ENCODE results near the gene IGDCC3.

The IGDCC3 gene

GRCh38 chr15:65318870-65319356 lies 58.9 kb downstream of the IGDCC3 start:
- peaks cover 2% of the 10 kb centered on the region for H3K79me1 ChIP-seq (ENCODE audit: low read length)
- no peak overlapping the region for H3K14ac ChIP-seq (ENCODE audit: low read length)
- H3K4me1 ChIP-seq (ENCODE audit: control insufficient read depth in 1 of 2, insufficient read depth in 2 of 2, low read length in 2 of 2) = peaks cover 0 to 3% of the 10 kb centered on the region in 2 experiments
- no peak overlapping the region for H3K4me3 ChIP-seq (ENCODE audit: low read depth, low read length)
- no peaks in the 10 kb centered on the region for H3K9me3 ChIP-seq (ENCODE audit: insufficient read depth, low read depth, low read length)
- H3K36me3 ChIP-seq (ENCODE audit: control insufficient read depth in 1 of 2, insufficient read depth in 2 of 2, low read length in 2 of 2) = no peaks in the 10 kb centered on the region
- H3K23ac ChIP-seq (ENCODE audit: low read length) = no peak overlapping the region
- no peak overlapping the region for H2BK5ac ChIP-seq (ENCODE audit: low read depth, low read length, poor library complexity)
- H2BK12ac ChIP-seq (ENCODE audit: low read length) = no peak overlapping the region
- no peak overlapping the region for H4K12ac ChIP-seq (ENCODE audit: low read depth, low read length)
- H3K18ac ChIP-seq (ENCODE audit: low read length) = no peak overlapping the region
- DNase-seq = peak; percentile 78 to 93
- H3K27ac ChIP-seq (ENCODE audit: low read depth, low read length) = no peak overlapping the region
- H3K4ac ChIP-seq (ENCODE audit: low read depth, low read length) = no peak overlapping the region
- no peak overlapping the region for H2AK5ac ChIP-seq (ENCODE audit: low read length)
- WGBS (ENCODE audit: extremely low coverage, insufficient coverage, insufficient read length) = no CpG with 5 or more reads among the region's 5 CpGs
- H3K79me2 ChIP-seq (ENCODE audit: control insufficient read depth, insufficient read depth, low read length, poor library complexity) = no peaks in the 10 kb centered on the region
- no peak overlapping the region for H4K8ac ChIP-seq (ENCODE audit: low read depth, low read length)
- no peak overlapping the region for H3K4me2 ChIP-seq (ENCODE audit: low read length)
- no peak overlapping the region for H2BK120ac ChIP-seq (ENCODE audit: insufficient read depth, low read length, poor library complexity)
- H3K27me3 ChIP-seq (ENCODE audit: insufficient read depth, low read length) = no peaks in the 10 kb centered on the region
- H2AFZ ChIP-seq (ENCODE audit: insufficient read depth, low read length, poor library complexity) = no peak overlapping the region
- no peak overlapping the region for H3K9ac ChIP-seq (ENCODE audit: low read length)
- no peak overlapping the region for H4K91ac ChIP-seq (ENCODE audit: low read depth, low read length)

GRCh38 chr15:65312400-65312916 lies 65.3 kb downstream of the IGDCC3 start:
- no peak overlapping the region for H3K27ac ChIP-seq (ENCODE audit: low read depth, low read length)
- H3K23ac ChIP-seq (ENCODE audit: low read length) = no peak overlapping the region
- H3K14ac ChIP-seq (ENCODE audit: low read length) = no peak overlapping the region
- no peaks in the 10 kb centered on the region for H3K4me1 ChIP-seq (ENCODE audit: control insufficient read depth in 1 of 2, insufficient read depth in 2 of 2, low read length in 2 of 2)
- peaks cover 2% of the 10 kb centered on the region for H3K9me3 ChIP-seq (ENCODE audit: insufficient read depth, low read depth, low read length)
- H2BK120ac ChIP-seq (ENCODE audit: insufficient read depth, low read length, poor library complexity) = no peak overlapping the region
- no peak overlapping the region for H4K91ac ChIP-seq (ENCODE audit: low read depth, low read length)
- no peaks in the 10 kb centered on the region for H3K36me3 ChIP-seq (ENCODE audit: control insufficient read depth in 1 of 2, insufficient read depth in 2 of 2, low read length in 2 of 2)
- no peak overlapping the region for H3K4me2 ChIP-seq (ENCODE audit: low read length)
- no peak overlapping the region for H3K9ac ChIP-seq (ENCODE audit: low read length)
- no peaks in the 10 kb centered on the region for H3K79me1 ChIP-seq (ENCODE audit: low read length)
- no peak overlapping the region for H2AK5ac ChIP-seq (ENCODE audit: low read length)
- no peak overlapping the region for H3K18ac ChIP-seq (ENCODE audit: low read length)
- H3K27me3 ChIP-seq (ENCODE audit: insufficient read depth, low read length) = no peaks in the 10 kb centered on the region
- H3K4me3 ChIP-seq (ENCODE audit: low read depth, low read length) = no peak overlapping the region
- H4K12ac ChIP-seq (ENCODE audit: low read depth, low read length) = no peak overlapping the region
- no peak overlapping the region for H2BK5ac ChIP-seq (ENCODE audit: low read depth, low read length, poor library complexity)
- H4K8ac ChIP-seq (ENCODE audit: low read depth, low read length) = no peak overlapping the region
- H3K79me2 ChIP-seq (ENCODE audit: control insufficient read depth, insufficient read depth, low read length, poor library complexity) = no peaks in the 10 kb centered on the region
- H2AFZ ChIP-seq (ENCODE audit: insufficient read depth, low read length, poor library complexity) = no peak overlapping the region
- H2BK12ac ChIP-seq (ENCODE audit: low read length) = no peak overlapping the region
- no peak overlapping the region for H3K4ac ChIP-seq (ENCODE audit: low read depth, low read length)
- no CpG with 5 or more reads among the region's 11 CpGs for WGBS (ENCODE audit: extremely low coverage, insufficient coverage, insufficient read length)
- no peak for DNase-seq

- Histone ChIP-seq H3K36me3 (ENCODE audit: control insufficient read depth in 1 of 2, insufficient read depth in 2 of 2, low read length in 2 of 2) (no peaks in the 10 kb centered on the region), H4K8ac (ENCODE audit: low read depth, low read length) (no peak overlapping the region), H3K9ac (ENCODE audit: low read length) (no peak overlapping the region), H3K23ac (ENCODE audit: low read length) (no peak overlapping the region), H2BK12ac (ENCODE audit: low read length) (no peak overlapping the region), H3K14ac (ENCODE audit: low read length) (no peak overlapping the region), H3K4ac (ENCODE audit: low read depth, low read length) (no peak overlapping the region), H3K4me3 (ENCODE audit: low read depth, low read length) (no peak overlapping the region), H3K18ac (ENCODE audit: low read length) (no peak overlapping the region), H4K91ac (ENCODE audit: low read depth, low read length) (no peak overlapping the region), H3K79me1 (ENCODE audit: low read length) (no peaks in the 10 kb centered on the region), H3K27me3 (ENCODE audit: insufficient read depth, low read length) (no peaks in the 10 kb centered on the region), H3K27ac (ENCODE audit: low read depth, low read length) (no peak overlapping the region), H2AFZ (ENCODE audit: insufficient read depth, low read length, poor library complexity) (no peak overlapping the region), H3K9me3 (ENCODE audit: insufficient read depth, low read depth, low read length) (peaks cover 2% of the 10 kb centered on the region), H3K4me2 (ENCODE audit: low read length) (no peak overlapping the region), H4K12ac (ENCODE audit: low read depth, low read length) (no peak overlapping the region), H3K4me1 (ENCODE audit: control insufficient read depth in 1 of 2, insufficient read depth in 2 of 2, low read length in 2 of 2) (no peaks in the 10 kb centered on the region), H2BK5ac (ENCODE audit: low read depth, low read length, poor library complexity) (no peak overlapping the region), H2BK120ac (ENCODE audit: insufficient read depth, low read length, poor library complexity) (no peak overlapping the region), H3K79me2 (ENCODE audit: control insufficient read depth, insufficient read depth, low read length, poor library complexity) (no peaks in the 10 kb centered on the region), H2AK5ac (ENCODE audit: low read length) (no peak overlapping the region)
- WGBS (ENCODE audit: extremely low coverage, insufficient coverage, insufficient read length) = no CpG with 5 or more reads among the region's 3 CpGs
- DNase-seq = no peak
These were observed 66.0 kb downstream of the IGDCC3 start for GRCh38 chr15:65311760-65312159.

GRCh38 chr15:65310431-65311137 lies 67.2 kb downstream of the IGDCC3 start:
- Histone ChIP-seq H4K8ac (ENCODE audit: low read depth, low read length) (no peak overlapping the region), H3K9me3 (ENCODE audit: insufficient read depth, low read depth, low read length) (peaks cover 2% of the 10 kb centered on the region), H4K91ac (ENCODE audit: low read depth, low read length) (no peak overlapping the region), H3K27me3 (ENCODE audit: insufficient read depth, low read length) (no peaks in the 10 kb centered on the region), H2AFZ (ENCODE audit: insufficient read depth, low read length, poor library complexity) (no peak overlapping the region), H3K79me2 (ENCODE audit: control insufficient read depth, insufficient read depth, low read length, poor library complexity) (no peaks in the 10 kb centered on the region), H3K14ac (ENCODE audit: low read length) (no peak overlapping the region), H3K9ac (ENCODE audit: low read length) (no peak overlapping the region), H2BK12ac (ENCODE audit: low read length) (no peak overlapping the region), H3K4me1 (ENCODE audit: control insufficient read depth in 1 of 2, insufficient read depth in 2 of 2, low read length in 2 of 2) (no peaks in the 10 kb centered on the region), H2AK5ac (ENCODE audit: low read length) (no peak overlapping the region), H2BK120ac (ENCODE audit: insufficient read depth, low read length, poor library complexity) (no peak overlapping the region), H2BK5ac (ENCODE audit: low read depth, low read length, poor library complexity) (no peak overlapping the region), H3K27ac (ENCODE audit: low read depth, low read length) (no peak overlapping the region), H4K12ac (ENCODE audit: low read depth, low read length) (no peak overlapping the region), H3K4ac (ENCODE audit: low read depth, low read length) (no peak overlapping the region), H3K4me3 (ENCODE audit: low read depth, low read length) (no peak overlapping the region), H3K36me3 (ENCODE audit: control insufficient read depth in 1 of 2, insufficient read depth in 2 of 2, low read length in 2 of 2) (no peaks in the 10 kb centered on the region), H3K23ac (ENCODE audit: low read length) (no peak overlapping the region), H3K4me2 (ENCODE audit: low read length) (no peak overlapping the region), H3K18ac (ENCODE audit: low read length) (no peak overlapping the region), H3K79me1 (ENCODE audit: low read length) (no peaks in the 10 kb centered on the region)
- DNase-seq = peak; percentile 73 to 76
- no CpG with 5 or more reads among the region's 10 CpGs for WGBS (ENCODE audit: extremely low coverage, insufficient coverage, insufficient read length)

Measured in trophoblast cell (in vitro differentiated cells and primary cell).